ACC112 (cell line): ENCODE results near the gene PSEN2.
"Not testable (repeated sequence)": the region's sequence is repeated elsewhere in the genome, so short reads cannot be mapped to it uniquely, and the experiment has no call there.

Experiments
- H2AFZ ChIP-seq: fragments of 200-600 bp; sonication (generic); one replicate; pipeline ENCODE4 v1.6.0; 2017; ENCODE audit warnings: antibody characterized with exemption, low read length; ENCODE audit not compliant: unreplicated experiment
- H3K27ac ChIP-seq: fragments of 200-600 bp; sonication (generic); 2 replicates; pipeline ENCODE4 v1.5.1; 2014; ENCODE audit warnings: low read depth, mild to moderate bottlenecking, antibody characterized with exemption, low read length, moderate library complexity
- H3K27me3 ChIP-seq: fragments of 200-600 bp; sonication (generic); 2 replicates; pipeline ENCODE4 v1.6.1; 2014; ENCODE audit warnings: mild to moderate bottlenecking, antibody characterized with exemption, low read length, moderate library complexity, mixed read lengths; ENCODE audit not compliant: insufficient read depth
- H3K36me3 ChIP-seq: fragments of 200-600 bp; sonication (generic); 2 replicates; pipeline ENCODE4 v1.6.1; 2016; ENCODE audit warnings: mild to moderate bottlenecking, antibody characterized with exemption, low read length, moderate library complexity, mixed read lengths; ENCODE audit not compliant: insufficient read depth
- H3K4me1 ChIP-seq: fragments of 200-600 bp; sonication (generic); one replicate; pipeline ENCODE4 v1.6.1; 2016; ENCODE audit warnings: low read length, mixed read lengths; ENCODE audit not compliant: insufficient read depth, unreplicated experiment, control insufficient read depth
- H3K4me3 ChIP-seq: fragments of 200-600 bp; sonication (generic); 2 replicates; pipeline ENCODE4 v1.5.1; 2014; ENCODE audit warnings: mild to moderate bottlenecking, low read depth, low read length
- H3K79me2 ChIP-seq: fragments of 200-600 bp; sonication (generic); one replicate; pipeline ENCODE4 v1.6.0; 2016; ENCODE audit warnings: low read length; ENCODE audit not compliant: control insufficient read depth, unreplicated experiment, insufficient read depth

Gene PSEN2

GRCh38 chr1:226829105-226829504 lies 41.3 kb upstream of the PSEN2 start:
- H3K36me3 ChIP-seq: no peaks in the 10 kb centered on the region
- H2AFZ ChIP-seq: no peak overlapping the region
- H3K4me3 ChIP-seq: no peak overlapping the region
- H3K27ac ChIP-seq: no peak overlapping the region
- H3K27me3 ChIP-seq: no peaks in the 10 kb centered on the region
- peaks cover 7% of the 10 kb centered on the region for H3K4me1 ChIP-seq
- no peaks in the 10 kb centered on the region for H3K79me2 ChIP-seq

- no peak overlapping the region for H2AFZ ChIP-seq
- H3K36me3 ChIP-seq: no peaks in the 10 kb centered on the region
- H3K4me1 ChIP-seq: peaks cover 7% of the 10 kb centered on the region
- H3K4me3 ChIP-seq: no peak overlapping the region
- H3K27me3 ChIP-seq: no peaks in the 10 kb centered on the region
- H3K27ac ChIP-seq: no peak overlapping the region
- H3K79me2 ChIP-seq: no peaks in the 10 kb centered on the region
Measured at GRCh38 chr1:226831953-226832352, 38.5 kb upstream of the PSEN2 start.

- Histone ChIP-seq H3K79me2 (no peaks in the 10 kb centered on the region), H3K4me3 (no peak overlapping the region), H3K36me3 (no peaks in the 10 kb centered on the region), H3K27ac (no peak overlapping the region), H3K4me1 (peaks cover 4% of the 10 kb centered on the region), H2AFZ (no peak overlapping the region), H3K27me3 (no peaks in the 10 kb centered on the region)
Measured at GRCh38 chr1:226832613-226833012, 37.8 kb upstream of the PSEN2 start.

GRCh38 chr1:226834179-226834578 lies 36.2 kb upstream of the PSEN2 start:
- not testable (repeated sequence) for H3K27me3 ChIP-seq

GRCh38 chr1:226835396-226835795 lies 35.0 kb upstream of the PSEN2 start:
- not testable (repeated sequence) for H3K4me3 ChIP-seq, H3K36me3 ChIP-seq, H3K4me1 ChIP-seq, H3K79me2 ChIP-seq, H2AFZ ChIP-seq, H3K27me3 ChIP-seq, H3K27ac ChIP-seq

More at GRCh38 chr1:226834179-226834578, 36.2 kb upstream of the PSEN2 start:
- not testable (repeated sequence) for H2AFZ ChIP-seq, H3K36me3 ChIP-seq, H3K79me2 ChIP-seq, H3K4me1 ChIP-seq, H3K4me3 ChIP-seq, H3K27ac ChIP-seq

- H3K4me1 ChIP-seq, H2AFZ ChIP-seq, H3K79me2 ChIP-seq, H3K27me3 ChIP-seq, H3K4me3 ChIP-seq, H3K27ac ChIP-seq, H3K36me3 ChIP-seq: not testable (repeated sequence)
Measured at GRCh38 chr1:226837966-226838365, 32.5 kb upstream of the PSEN2 start.

- H3K4me3 ChIP-seq: no peak overlapping the region
- no peaks in the 10 kb centered on the region for H3K27me3 ChIP-seq
- H3K36me3 ChIP-seq: no peaks in the 10 kb centered on the region
- no peaks in the 10 kb centered on the region for H3K79me2 ChIP-seq
- no peak overlapping the region for H3K27ac ChIP-seq
- no peak overlapping the region for H2AFZ ChIP-seq
- no peaks in the 10 kb centered on the region for H3K4me1 ChIP-seq
Measured at GRCh38 chr1:226838456-226838855, 32.0 kb upstream of the PSEN2 start.

GRCh38 chr1:226845624-226846023 lies 24.8 kb upstream of the PSEN2 start:
- H3K4me3 ChIP-seq: no peak overlapping the region

GRCh38 chr1:226846786-226847185 lies 23.6 kb upstream of the PSEN2 start:
- H3K27me3 ChIP-seq: no peaks in the 10 kb centered on the region
- no peak overlapping the region for H3K4me3 ChIP-seq
- no peaks in the 10 kb centered on the region for H3K4me1 ChIP-seq
- no peak overlapping the region for H3K27ac ChIP-seq
- H3K36me3 ChIP-seq: no peaks in the 10 kb centered on the region
- no peaks in the 10 kb centered on the region for H3K79me2 ChIP-seq
- no peak overlapping the region for H2AFZ ChIP-seq

More at GRCh38 chr1:226845624-226846023, 24.8 kb upstream of the PSEN2 start:
- no peaks in the 10 kb centered on the region for H3K79me2 ChIP-seq
- no peaks in the 10 kb centered on the region for H3K4me1 ChIP-seq
- no peak overlapping the region for H2AFZ ChIP-seq
- no peak overlapping the region for H3K27ac ChIP-seq
- no peaks in the 10 kb centered on the region for H3K36me3 ChIP-seq
- H3K27me3 ChIP-seq: no peaks in the 10 kb centered on the region

GRCh38 chr1:226854548-226854947 lies 15.9 kb upstream of the PSEN2 start:
- not testable (repeated sequence) for H3K4me1 ChIP-seq, H3K27me3 ChIP-seq, H3K27ac ChIP-seq, H3K4me3 ChIP-seq, H2AFZ ChIP-seq, H3K79me2 ChIP-seq, H3K36me3 ChIP-seq

- H3K4me3 ChIP-seq: no peak overlapping the region
- no peaks in the 10 kb centered on the region for H3K27me3 ChIP-seq
- peaks cover 27% of the 10 kb centered on the region for H3K4me1 ChIP-seq
- H3K27ac ChIP-seq: peak overlapping the region; percentile 59
- no peak overlapping the region for H2AFZ ChIP-seq
- no peaks in the 10 kb centered on the region for H3K79me2 ChIP-seq
- H3K36me3 ChIP-seq: 0 out of 2 replicates have a peak, but pooled peaks cover 3% of the 10 kb centered on the region
Measured at GRCh38 chr1:226862890-226863289, 7.5 kb upstream of the PSEN2 start.
